HG03565 (cell line): ENCODE results near the gene TEX55.
"Not testable (repeated sequence)": the region's sequence is repeated elsewhere in the genome, so short reads cannot be mapped to it uniquely, and the experiment has no call there.

ENCODE experiments used
- ATAC-seq: cut with Tn5 transposase; IDR thresholded peaks from one replicate; pipeline ENCODE4 v1.9.1; 2021; ENCODE audit warnings: mild to moderate bottlenecking, moderate library complexity; ENCODE audit not compliant: unreplicated experiment

The TEX55 gene

GRCh38 chr3:119145500-119146167, at the start of gene TEX55:
Gene TEX55 (plus strand): TSS chr3:119146165. CDS start chr3:119146190, 25 bp downstream.
- peak; percentile 74 for ATAC-seq

DNA sequence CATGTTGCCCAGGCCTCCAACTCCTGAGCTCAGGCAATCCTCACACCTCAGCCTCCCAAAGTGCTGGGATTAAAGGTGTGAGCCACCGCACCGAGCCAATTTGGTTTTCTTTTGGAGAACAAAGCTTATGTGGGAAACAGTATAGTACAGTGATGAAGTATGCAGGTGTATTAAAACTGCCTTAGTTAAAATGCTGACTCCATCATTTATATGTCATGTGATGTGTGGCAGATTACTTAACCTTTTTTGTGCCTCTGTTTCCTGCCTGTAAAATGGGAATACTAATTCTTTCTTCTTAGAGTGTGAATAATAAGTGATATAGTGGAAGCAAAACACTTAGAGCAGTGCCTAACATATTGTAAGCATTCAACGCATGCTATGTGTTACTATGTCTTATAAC, 48.0 kb upstream of the TEX55 start:
- ATAC-seq, result no peak

- peak; percentile 51 for ATAC-seq
These were observed 47.2 kb upstream of the TEX55 start for GRCh38 chr3:119098619-119099222.

- ATAC-seq, result no peak
These were observed 46.2 kb upstream of the TEX55 start for GRCh38 chr3:119099785-119100184.

- no peak for ATAC-seq
These were observed 41.9 kb upstream of the TEX55 start for GRCh38 chr3:119104031-119104430.

DNA sequence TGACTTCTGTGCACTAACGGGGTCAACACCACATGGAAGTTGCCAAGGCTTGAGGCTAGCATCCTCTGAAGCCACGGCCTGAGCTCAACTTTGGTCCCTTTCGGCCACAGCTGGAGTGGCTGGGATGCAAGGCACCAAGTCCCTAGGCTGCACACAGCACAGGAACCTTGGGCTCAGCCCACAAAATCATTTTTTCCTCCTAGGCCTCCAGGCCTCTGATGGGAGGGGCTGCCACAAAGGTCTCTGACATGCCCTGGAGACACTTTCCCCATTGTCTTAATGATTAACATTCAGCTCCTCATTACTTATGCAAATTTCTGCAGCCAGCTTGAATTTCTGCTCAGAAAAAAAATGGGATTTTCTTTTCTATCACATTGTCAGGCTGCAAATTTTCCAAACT, 27.6 kb upstream of the TEX55 start:
- ATAC-seq, result not testable (repeated sequence)

DNA sequence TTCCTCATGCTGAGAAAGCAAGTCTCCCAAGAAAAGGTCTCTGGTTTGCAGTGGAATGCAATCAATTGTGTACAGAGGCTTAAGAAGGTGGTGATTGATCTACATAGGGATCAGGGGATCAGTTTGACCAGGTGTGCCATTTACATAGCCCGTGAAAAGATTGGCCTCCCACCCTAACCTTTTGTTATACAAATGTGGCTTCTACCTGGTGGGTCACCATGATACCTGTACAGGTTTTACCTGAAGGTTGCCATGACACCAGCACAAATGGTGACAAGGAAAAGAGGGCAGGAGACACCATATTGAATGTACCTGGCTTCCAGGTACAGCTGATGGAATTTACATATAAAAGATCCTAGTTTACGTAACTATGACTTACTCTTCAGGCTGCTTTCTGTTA, 25.5 kb upstream of the TEX55 start:
- ATAC-seq, result no peak

DNA sequence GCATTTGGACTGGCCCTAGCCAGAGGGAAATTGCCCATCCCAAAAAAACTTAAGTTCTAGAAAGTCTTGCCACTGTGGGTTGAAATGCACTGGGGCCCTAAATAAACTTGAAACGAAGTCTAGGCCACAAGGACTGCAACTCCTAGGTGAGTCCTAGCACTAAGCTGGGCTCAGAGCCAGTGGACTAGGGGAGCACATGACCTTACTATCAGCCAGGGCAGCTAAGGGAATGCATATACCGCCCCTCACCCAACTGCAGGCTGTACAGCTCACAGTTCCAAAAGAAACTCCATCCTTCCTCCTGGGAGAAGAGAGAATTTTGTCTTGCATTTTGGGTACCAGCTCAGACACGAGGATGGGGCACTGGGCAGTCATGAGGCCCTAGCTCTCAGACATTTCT, 23.6 kb upstream of the TEX55 start:
- no peak for ATAC-seq

GRCh38 chr3:119125342-119125741, 20.6 kb upstream of the TEX55 start:
- no peak for ATAC-seq

DNA sequence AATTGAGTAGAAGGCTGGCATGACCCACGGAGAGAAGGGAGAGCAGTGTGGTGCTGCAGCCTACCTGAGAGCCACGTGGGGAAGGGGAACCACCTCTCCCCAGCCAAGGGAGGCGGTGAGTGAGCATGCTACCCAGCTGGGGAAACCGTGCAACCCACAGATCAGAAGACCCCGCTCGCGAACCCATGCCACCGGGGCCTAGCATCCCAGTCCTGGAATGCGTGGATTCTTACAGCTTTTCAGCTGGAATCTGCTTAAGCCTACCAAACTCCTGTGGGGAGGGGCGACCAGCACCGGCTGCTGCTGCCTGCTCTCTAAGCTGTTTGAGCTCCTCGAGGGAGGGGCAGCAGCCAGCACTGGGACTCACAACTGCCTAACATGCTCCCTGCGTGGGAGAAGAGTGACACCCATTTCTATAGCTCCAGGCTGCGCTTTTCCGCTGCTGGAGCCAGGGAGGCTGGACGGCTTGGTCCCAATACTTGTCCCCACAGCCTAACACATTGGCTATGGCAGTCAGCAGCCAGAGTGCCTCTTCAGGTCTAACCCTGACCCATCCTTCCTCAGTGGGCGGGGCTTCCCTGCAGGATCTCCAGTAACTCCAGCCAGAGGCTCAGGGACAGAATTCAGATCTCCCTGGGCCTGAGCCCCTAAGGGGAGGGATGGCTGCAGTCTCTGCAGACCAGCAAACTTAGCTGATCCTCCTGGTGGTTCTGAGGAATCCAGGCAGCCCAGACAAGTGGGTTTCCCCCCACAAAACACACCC, 20.0 kb upstream of the TEX55 start:
- ATAC-seq, result no peak

GRCh38 chr3:119130291-119130690, 15.7 kb upstream of the TEX55 start:
- not testable (repeated sequence) for ATAC-seq

- ATAC-seq, result not testable (repeated sequence)
These were observed 13.7 kb upstream of the TEX55 start for GRCh38 chr3:119132291-119132690.

GRCh38 chr3:119139360-119139759, 6.6 kb upstream of the TEX55 start:
- not testable (repeated sequence) for ATAC-seq

DNA sequence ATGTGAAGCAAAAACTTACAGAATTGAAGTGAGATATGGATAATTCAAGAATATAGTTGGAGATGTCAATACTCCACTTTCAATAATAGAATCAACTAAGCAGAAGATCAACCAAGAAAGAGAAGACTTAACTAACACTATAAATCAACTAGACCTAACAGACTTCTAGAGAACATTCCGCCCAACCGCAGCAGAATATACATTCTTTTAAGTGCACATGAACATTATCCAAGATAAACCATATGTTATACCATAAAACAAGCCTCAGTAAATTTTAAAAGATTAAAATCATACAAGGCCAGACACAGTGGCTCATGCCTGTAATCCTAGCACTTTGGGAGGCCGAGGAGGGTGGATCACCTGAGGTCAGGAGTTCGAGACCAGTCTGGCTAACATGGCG, 5.5 kb upstream of the TEX55 start:
- no peak for ATAC-seq

- peak; percentile 15 for ATAC-seq
These were observed 851 bp upstream of the TEX55 start for GRCh38 chr3:119145128-119145499.

GRCh38 chr3:119146578-119147375, 812 bp downstream of the TEX55 start:
- ATAC-seq, result no peak

DNA sequence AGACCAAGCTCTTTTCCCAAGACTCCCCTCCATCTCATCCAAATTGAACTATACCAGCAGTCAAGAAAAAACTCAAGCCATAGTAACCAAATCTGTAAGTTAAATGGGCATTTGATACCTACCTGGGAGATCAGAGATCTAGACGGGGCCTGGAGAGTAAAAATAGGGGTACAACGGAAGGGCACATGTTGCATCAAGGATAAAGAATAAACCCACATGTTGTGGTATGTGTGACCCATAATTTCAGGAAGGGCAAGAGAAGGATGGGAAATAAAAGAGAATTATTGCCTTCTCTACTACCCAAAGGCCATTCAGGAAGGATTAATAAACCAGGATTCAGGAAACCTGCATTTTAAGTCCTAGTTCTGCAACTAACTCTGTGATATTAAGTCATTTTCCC, 1.5 kb downstream of the TEX55 start:
- ATAC-seq, result no peak

DNA sequence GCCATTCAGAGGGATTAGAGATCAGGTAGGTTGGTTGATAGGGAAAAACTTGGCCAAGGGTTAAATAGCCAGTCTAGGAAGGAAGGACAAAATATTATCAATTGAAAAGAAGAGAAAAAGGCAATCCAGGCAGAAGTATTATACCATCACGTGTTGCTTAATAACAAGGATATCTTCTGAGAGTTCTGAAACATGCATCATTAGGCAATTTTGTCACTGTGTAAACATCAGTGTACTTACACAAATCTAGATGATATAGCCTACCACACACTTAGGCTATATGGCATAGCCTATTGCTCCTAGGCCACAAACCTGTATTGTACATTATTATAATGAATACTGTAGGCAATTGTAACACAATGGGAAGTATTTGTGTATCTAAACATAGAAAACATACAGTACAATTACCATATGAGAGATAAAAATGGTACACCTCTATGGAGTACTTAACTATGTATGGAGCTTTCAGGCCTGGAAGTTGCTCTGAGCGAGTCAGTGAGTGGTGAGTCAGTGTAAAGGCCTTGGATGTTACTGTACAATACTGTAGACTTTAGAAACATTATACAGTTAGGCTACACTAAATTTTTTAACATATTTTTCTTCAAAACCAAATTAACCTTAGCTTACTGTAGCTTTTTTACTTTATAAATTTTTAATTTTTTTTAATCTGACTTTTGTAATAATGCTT, 2.7 kb downstream of the TEX55 start:
- ATAC-seq, result no peak

DNA sequence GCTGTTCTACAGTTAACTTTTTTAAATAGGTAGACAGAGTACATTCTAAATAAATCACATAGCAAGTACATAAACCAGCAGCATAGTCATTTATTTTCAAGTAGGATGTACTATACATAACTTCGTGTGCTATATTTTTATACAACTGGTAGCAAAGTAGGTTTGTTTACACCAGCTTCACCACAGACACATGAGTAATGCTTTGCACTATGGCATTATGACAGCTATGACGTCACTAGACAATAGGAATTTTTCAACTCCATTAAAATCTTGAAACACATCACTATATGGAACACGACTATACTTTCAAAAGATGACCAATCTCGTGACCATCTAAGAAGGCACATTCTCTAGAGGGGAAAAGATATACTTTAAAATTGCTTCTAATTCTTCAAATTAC, 3.5 kb downstream of the TEX55 start:
- no peak for ATAC-seq

DNA sequence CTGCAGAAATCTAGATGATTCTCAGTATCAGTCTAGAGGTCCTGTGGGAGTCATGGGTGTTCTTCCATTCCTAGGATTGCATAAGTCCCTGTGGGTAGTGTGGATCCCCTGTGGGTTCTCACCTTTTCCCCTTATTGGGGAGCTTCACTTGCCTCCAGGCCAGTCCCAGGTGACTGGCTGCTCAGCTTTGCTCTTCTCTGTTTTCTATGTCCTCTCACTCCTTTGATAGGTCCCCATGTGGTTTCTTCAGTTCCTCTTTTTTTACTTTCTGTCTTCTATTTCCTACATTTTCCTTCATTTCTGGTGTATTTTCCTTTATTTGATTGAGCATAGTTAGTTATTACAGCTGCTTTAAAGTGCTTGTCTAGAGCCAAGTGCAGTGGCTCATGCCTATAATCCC, 10.9 kb downstream of the TEX55 start:
- ATAC-seq, result no peak

DNA sequence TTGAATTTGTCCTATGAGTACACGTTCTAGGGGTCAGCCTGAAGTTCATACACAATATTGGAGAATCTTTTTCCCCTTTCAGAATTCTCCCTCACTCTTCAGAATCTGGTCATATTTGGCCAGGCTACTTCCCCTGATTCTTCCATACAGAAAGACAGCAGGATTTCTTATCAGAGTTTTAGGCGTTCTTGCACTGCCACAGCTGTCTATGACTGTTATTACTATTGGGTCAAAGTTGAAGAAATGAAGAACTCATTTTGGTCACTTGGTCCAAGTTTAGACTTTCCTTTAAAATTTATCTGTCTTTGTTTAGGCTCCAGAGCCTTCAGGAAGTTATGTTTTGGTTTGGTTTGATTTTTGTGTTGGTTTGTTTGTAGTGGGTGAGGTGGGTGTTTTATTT, 12.0 kb downstream of the TEX55 start:
- no peak for ATAC-seq
